H1 (cell line): ENCODE measurements around the gene FGD5. TPM values are rescaled to one million over a fixed set of nuclear protein-coding genes. Genes with fewer than 3 reads are reported as not detected.
A peak's percentile ranks its signal among the peaks of the same experiment; 100 is the strongest.

Source experiments
- CTCF ChIA-PET: fragments of 300-600 bp; sonication (Branson Sonifier 250); formaldehyde crosslinking; loops from one replicate; lab custom pipeline; 2021; ENCODE audit not compliant: partially characterized antibody; lab: Charles Lee
- POLR2A ChIA-PET: fragments of 300-600 bp; sonication (Branson Sonifier 250); formaldehyde crosslinking; loops from one replicate; lab custom pipeline; 2021; ENCODE audit warnings: inconsistent platforms; ENCODE audit not compliant: partially characterized antibody; lab: Charles Lee
- DNase-seq, 2 experiments: peaks; one replicate each; pipeline versions ENCODE4 v3.0.0 to v3.0.0-alpha.2; 2010 to 2022; ENCODE audit warnings: low spot score in 2 of 2, low read depth in 1 of 2, mixed read lengths in 1 of 2
- FAIRE-seq: peaks from 2 replicates; lab custom pipeline; 2011; peaks lifted over from hg19 to GRCh38; lab: Jason Lieb, UNC
- H2AFZ ChIP-seq: 2 replicates; pipeline ENCODE4 v1.8.1; 2012; ENCODE audit warnings: low read length, inconsistent platforms
- H2AK5ac ChIP-seq: 2 replicates; pipeline ENCODE4 v1.6.1; 2013; ENCODE audit warnings: low read depth, low read length
- H2BK120ac ChIP-seq: replicated peaks from 2 replicates; pipeline ENCODE3; 2013; ENCODE audit warnings: low read depth, low read length, inconsistent platforms
- H2BK12ac ChIP-seq: 2 replicates; pipeline ENCODE4 v1.6.1; 2013; ENCODE audit warnings: low read depth, low read length
- H2BK15ac ChIP-seq: 2 replicates; pipeline ENCODE4 v1.6.1; 2013; ENCODE audit warnings: low read length
- H2BK20ac ChIP-seq: 2 replicates; pipeline ENCODE4 v1.6.1; 2013; ENCODE audit warnings: low read length
- H2BK5ac ChIP-seq: 2 replicates; pipeline ENCODE4 v1.6.1; 2013; ENCODE audit warnings: low read depth, low read length
- H3K14ac ChIP-seq: 2 replicates; pipeline ENCODE4 v1.6.1; 2013; ENCODE audit warnings: inconsistent platforms; ENCODE audit not compliant: insufficient read length
- H3K18ac ChIP-seq: 2 replicates; pipeline ENCODE4 v1.6.1; 2013; ENCODE audit warnings: low read length; ENCODE audit errors: extremely low read depth
- H3K23ac ChIP-seq: 2 replicates; pipeline ENCODE4 v1.6.1; 2013; ENCODE audit warnings: inconsistent platforms; ENCODE audit not compliant: insufficient read length
- H3K23me2 ChIP-seq: 2 replicates; pipeline ENCODE4 v1.6.1; 2013; ENCODE audit warnings: low read depth, low read length
- H3K27ac ChIP-seq: 2 replicates; pipeline ENCODE4 v1.6.1; 2011; ENCODE audit warnings: low read depth, low read length, inconsistent platforms
- H3K27me3 ChIP-seq, 4 experiments: replicated peaks in 1 of 4; 1 replicate in 1 of 4; 2 replicates in 3 of 4; pipeline versions ENCODE4 v1.6.1 to v1.8.1; 2011 to 2013; ENCODE audit warnings: low read length in 3 of 4, mild to moderate bottlenecking in 3 of 4, inconsistent platforms in 2 of 4, mixed read lengths in 2 of 4, moderate library complexity in 1 of 4; ENCODE audit not compliant: control insufficient read depth in 3 of 4, insufficient read depth in 3 of 4; ENCODE audit errors: extremely low read depth in 1 of 4
- H3K36me3 ChIP-seq, 4 experiments: 2 replicates each; pipeline versions ENCODE4 v1.6.1 to v1.8.1; 2011 to 2013; ENCODE audit warnings: mild to moderate bottlenecking in 4 of 4, low read length in 3 of 4, moderate library complexity in 2 of 4, control low read depth in 1 of 4, inconsistent platforms in 1 of 4; ENCODE audit not compliant: insufficient read depth in 4 of 4, control insufficient read depth in 2 of 4
- H3K4ac ChIP-seq: replicated peaks from 2 replicates; pipeline ENCODE3; 2013; ENCODE audit warnings: low read length, low read depth, mixed read lengths, inconsistent platforms; ENCODE audit not compliant: insufficient read length
- H3K4me1 ChIP-seq, 4 experiments: replicated peaks in 1 of 4; 1 replicate in 1 of 4; 2 replicates in 3 of 4; pipeline versions ENCODE4 v1.6.1 to v1.8.1; 2011 to 2013; ENCODE audit warnings: low read length in 3 of 4, inconsistent platforms in 2 of 4, mixed read lengths in 1 of 4; ENCODE audit not compliant: insufficient read depth in 4 of 4, control insufficient read depth in 3 of 4
- H3K4me2 ChIP-seq, 2 experiments: 2 replicates each; pipeline versions ENCODE4 v1.6.1 to v1.8.1; 2011 to 2013; ENCODE audit warnings: low read depth in 2 of 2, low read length in 2 of 2, control low read depth in 1 of 2, inconsistent platforms in 1 of 2, mild to moderate bottlenecking in 1 of 2; ENCODE audit not compliant: insufficient read depth in 1 of 2
- H3K4me3 ChIP-seq, 4 experiments: fragments of 200-600, 300-600 bp in 1 of 4; sonication (generic), shearing (Covaris generic), sonication (Bioruptor Twin) in 1 of 4; 2 replicates each; pipeline versions ENCODE4 v1.5.1 to v1.8.1; 2011 to 2016; ENCODE audit warnings: low read length in 4 of 4, low read depth in 3 of 4, control low read depth in 2 of 4, inconsistent platforms in 2 of 4, mild to moderate bottlenecking in 2 of 4, mixed read lengths in 1 of 4, moderate library complexity in 1 of 4; ENCODE audit not compliant: insufficient read depth in 2 of 4; ENCODE audit errors: extremely low read depth in 1 of 4
- H3K56ac ChIP-seq: replicated peaks from 2 replicates; pipeline ENCODE3; 2013; ENCODE audit warnings: low read depth, mild to moderate bottlenecking, mixed read lengths, low read length, inconsistent platforms; ENCODE audit not compliant: insufficient read length
- H3K79me1 ChIP-seq: 2 replicates; pipeline ENCODE4 v1.6.1; 2013; ENCODE audit warnings: low read depth, low read length, control low read depth
- H3K79me2 ChIP-seq, 2 experiments: 2 replicates each; pipeline versions ENCODE4 v1.6.1 to v1.8.1; 2012 to 2013; ENCODE audit warnings: low read length in 2 of 2, mild to moderate bottlenecking in 2 of 2, inconsistent platforms in 1 of 2; ENCODE audit not compliant: insufficient read depth in 2 of 2, control insufficient read depth in 1 of 2
- H3K9ac ChIP-seq, 4 experiments: replicated peaks in 1 of 4; 1 replicate in 1 of 4; 2 replicates in 3 of 4; pipeline versions ENCODE4 v1.6.1 to v1.8.1; 2011 to 2013; ENCODE audit warnings: low read depth in 3 of 4, low read length in 3 of 4, control low read depth in 2 of 4, mild to moderate bottlenecking in 2 of 4, moderate library complexity in 2 of 4, inconsistent platforms in 1 of 4; ENCODE audit errors: extremely low read depth in 1 of 4
- H3K9me3 ChIP-seq, 2 experiments: 2 replicates each; pipeline versions ENCODE4 v1.6.1 to v1.8.1; 2012 to 2013; ENCODE audit warnings: mild to moderate bottlenecking in 2 of 2, moderate library complexity in 2 of 2, control low read depth in 1 of 2, inconsistent platforms in 1 of 2, low read depth in 1 of 2, low read length in 1 of 2, mixed read lengths in 1 of 2; ENCODE audit not compliant: insufficient read depth in 2 of 2
- H4K20me1 ChIP-seq, 2 experiments: replicated peaks in 1 of 2; 2 replicates each; pipeline versions ENCODE3 to v1.8.1; 2011 to 2013; ENCODE audit warnings: inconsistent platforms in 2 of 2, low read length in 2 of 2, mild to moderate bottlenecking in 1 of 2; ENCODE audit not compliant: insufficient read depth in 2 of 2, control insufficient read depth in 1 of 2
- H4K5ac ChIP-seq: 2 replicates; pipeline ENCODE4 v1.6.1; 2013; ENCODE audit warnings: low read length, low read depth, mixed read lengths, inconsistent platforms; ENCODE audit not compliant: insufficient read length
- H4K8ac ChIP-seq: 2 replicates; pipeline ENCODE4 v1.8.0; 2013; ENCODE audit warnings: mild to moderate bottlenecking, moderate library complexity, low read length, inconsistent platforms; ENCODE audit not compliant: insufficient read depth; ENCODE audit errors: extremely low read depth
- H4K91ac ChIP-seq: replicated peaks from 2 replicates; pipeline ENCODE3; 2013; ENCODE audit warnings: low read length, mixed read lengths, inconsistent platforms; ENCODE audit not compliant: insufficient read length
- MAFK ChIP-seq: IDR thresholded peaks from 2 replicates; pipeline ENCODE4 v1.6.1; 2012; ENCODE audit warnings: low read depth, mild to moderate bottlenecking, improper control_type of control experiment, low read length
- NANOG ChIP-seq: IDR thresholded peaks from 2 replicates; pipeline ENCODE4 v1.6.1; 2011; ENCODE audit warnings: low read length, low read depth, mild to moderate bottlenecking, inconsistent platforms; ENCODE audit not compliant: insufficient read depth, poor library complexity, severe bottlenecking
- YY1 ChIP-seq: IDR thresholded peaks from 2 replicates; pipeline ENCODE4 v1.6.1; 2011; ENCODE audit warnings: low read depth, mild to moderate bottlenecking, low read length
- WGBS, 2 experiments: shearing (Covaris generic) in 1 of 2; methylation state at CpG; one replicate each; pipeline versions ENCODE4 v1.1.6 to v1.1.7; 2013 to 2015; ENCODE audit warnings: low lambda C conversion rate in 2 of 2, mixed read lengths in 2 of 2, inconsistent platforms in 1 of 2, low coverage in 1 of 2, missing lambda C conversion rate in 1 of 2; ENCODE audit not compliant: insufficient replicate concordance in 2 of 2, insufficient coverage in 1 of 2, insufficient read length in 1 of 2; ENCODE audit errors: extremely low coverage in 1 of 2, missing lambda C conversion rate in 1 of 2; 5-methylcytosine and 5-hydroxymethylcytosine counted together
- polyA plus RNA-seq, 7 experiments: library from polyadenylated mRNA; depleted of rRNA in 3 of 7; stranded (reverse) in 5 of 7; unstranded in 2 of 7; fragments of >200 nt in 5 of 7; fragments of 200-250 nt in 2 of 7; gene quantifications; 1 replicate in 5 of 7; 2 replicates in 1 of 7; 4 replicates in 1 of 7; pipeline versions ENCODE4 v1.2.1 to v1.2.3, GENCODE V29; 2011 to 2013; ENCODE audit warnings: missing spikeins in 2 of 7, mixed read lengths in 2 of 7
- total RNA-seq: library from RNA; stranded (reverse); fragmentation: NEBNext Ultra II Directional; extraction: Animal tissue kit (Norgen Biotek cat#: 25700); gene quantifications from 2 replicates; pipeline ENCODE4 v1.2.1, GENCODE V29; 2021
- TF ChIP-seq, protein P1 (sequence below), 3 experiments: IDR thresholded peaks; 1 replicate in 2 of 3; 2 replicates in 1 of 3; pipeline versions ENCODE4 v1.5.1 to v1.6.1; 2011; ENCODE audit warnings: low read length in 3 of 3, mild to moderate bottlenecking in 3 of 3, inconsistent platforms in 2 of 3, low read depth in 1 of 3, moderate library complexity in 1 of 3; ENCODE audit not compliant: insufficient read depth in 1 of 3; ENCODE audit errors: control extremely low read depth in 1 of 3

FGD5 gene
- total and polyA plus RNA-seq, 2 of the 8 experiments (the other 6 are each of a cell fraction or from before 2014, with no cell fraction given), result 4.7 to 14.3 TPM

DNA sequence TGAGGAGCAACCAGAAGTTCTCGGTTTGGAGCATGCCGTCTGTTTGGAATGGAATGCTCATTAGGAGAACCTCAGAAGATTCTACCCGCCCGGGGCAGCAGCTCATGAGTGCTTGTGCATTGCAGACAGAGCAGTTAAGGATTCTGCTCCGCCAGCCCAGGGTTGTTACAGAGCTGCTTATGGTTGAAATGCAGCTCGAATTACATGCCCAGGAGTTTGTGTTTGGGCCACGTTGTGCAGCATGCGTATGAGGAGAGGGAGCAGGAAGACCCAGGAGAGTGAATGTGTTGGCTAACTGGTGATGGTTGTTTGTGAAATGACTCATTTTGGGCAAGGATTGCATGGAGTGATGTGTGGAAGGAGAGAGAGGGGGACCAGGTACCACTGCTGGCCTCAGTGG is 9.0 kb downstream of the FGD5 start:
- Histone ChIP-seq H4K5ac (no peak overlapping the region), H4K20me1 (peaks cover 0 to 2% of the 10 kb centered on the region in 2 experiments), H3K14ac (no peak overlapping the region), H2BK20ac (no peak overlapping the region), H2BK5ac (no peak overlapping the region), H3K9ac (no peak overlapping the region), H3K4me2 (no peak overlapping the region), H2BK12ac (0 out of 2 replicates have a peak overlapping the region, but pooled peaks have one; percentile 0), H3K9me3 (no peaks in the 10 kb centered on the region), H3K4ac (no peak overlapping the region), H3K4me1 (peaks cover 2 to 7% (median 5%) of the 10 kb centered on the region in 4 experiments; a peak in 6 of 7 replicates), H2AFZ (no peak overlapping the region), H3K27ac (no peak overlapping the region), H3K36me3 (no peaks in the 10 kb centered on the region), H4K91ac (no peak overlapping the region), H3K79me1 (no peaks in the 10 kb centered on the region; the same call in none of the 2 replicates), H3K23me2 (peaks cover 2% of the 10 kb centered on the region; the same call in 1 of the 2 replicates), H2BK120ac (no peak overlapping the region), H3K79me2 (no peaks in the 10 kb centered on the region; a peak in 1 of 4 replicates), H3K56ac (no peak overlapping the region), H3K27me3 (no peaks in the 10 kb centered on the region), H2BK15ac (no peak overlapping the region), H3K18ac (no peak overlapping the region), H3K23ac (no peak overlapping the region), H4K8ac (no peak overlapping the region), H3K4me3 (no peak overlapping the region), H2AK5ac (0 out of 2 replicates have a peak overlapping the region, but pooled peaks have one; percentile 17)
- ChIA-PET POLR2A (interaction anchor here (0.9 kb wide), 1 partner anchor 119 kb away, joined by 3 read pairs; the partner anchor contains the start of gene NR2C2), CTCF (interaction anchor here (1.1 to 2.6 kb wide), 4 partner anchors 8 to 86 kb away, joined by 3 to 9 read pairs (median 8); no protein-coding TSS in a partner anchor)
- TF ChIP-seq MAFK (no peak), NANOG (no peak), YY1 (no peak)
- TF ChIP-seq, protein P1, sequence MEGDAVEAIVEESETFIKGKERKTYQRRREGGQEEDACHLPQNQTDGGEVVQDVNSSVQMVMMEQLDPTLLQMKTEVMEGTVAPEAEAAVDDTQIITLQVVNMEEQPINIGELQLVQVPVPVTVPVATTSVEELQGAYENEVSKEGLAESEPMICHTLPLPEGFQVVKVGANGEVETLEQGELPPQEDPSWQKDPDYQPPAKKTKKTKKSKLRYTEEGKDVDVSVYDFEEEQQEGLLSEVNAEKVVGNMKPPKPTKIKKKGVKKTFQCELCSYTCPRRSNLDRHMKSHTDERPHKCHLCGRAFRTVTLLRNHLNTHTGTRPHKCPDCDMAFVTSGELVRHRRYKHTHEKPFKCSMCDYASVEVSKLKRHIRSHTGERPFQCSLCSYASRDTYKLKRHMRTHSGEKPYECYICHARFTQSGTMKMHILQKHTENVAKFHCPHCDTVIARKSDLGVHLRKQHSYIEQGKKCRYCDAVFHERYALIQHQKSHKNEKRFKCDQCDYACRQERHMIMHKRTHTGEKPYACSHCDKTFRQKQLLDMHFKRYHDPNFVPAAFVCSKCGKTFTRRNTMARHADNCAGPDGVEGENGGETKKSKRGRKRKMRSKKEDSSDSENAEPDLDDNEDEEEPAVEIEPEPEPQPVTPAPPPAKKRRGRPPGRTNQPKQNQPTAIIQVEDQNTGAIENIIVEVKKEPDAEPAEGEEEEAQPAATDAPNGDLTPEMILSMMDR (IDR thresholded peaks at IDR 0.05; ENCODE audit: control extremely low read depth in 1 of 3, insufficient read depth in 1 of 3, low read depth in 1 of 3, low read length in 3 of 3), result no peak
- WGBS, 2 experiments, result 88% methylated on average over 8 of the region's 8 CpGs; no CpG with 5 or more reads in 1 of the 2 experiments
- DNase-seq (no peak), FAIRE-seq (no peak)
